T-helper 22 cell (primary cell): ENCODE data around the gene SDR42E2.
"Not testable (repeated sequence)": the region's sequence is repeated elsewhere in the genome, so short reads cannot be mapped to it uniquely, and the experiment has no call there.

Experiments used
- DNase-seq: peaks from one replicate; pipeline ENCODE4 v3.0.0-alpha.2; 2020; ENCODE audit warnings: low read depth

SDR42E2 gene

DNA sequence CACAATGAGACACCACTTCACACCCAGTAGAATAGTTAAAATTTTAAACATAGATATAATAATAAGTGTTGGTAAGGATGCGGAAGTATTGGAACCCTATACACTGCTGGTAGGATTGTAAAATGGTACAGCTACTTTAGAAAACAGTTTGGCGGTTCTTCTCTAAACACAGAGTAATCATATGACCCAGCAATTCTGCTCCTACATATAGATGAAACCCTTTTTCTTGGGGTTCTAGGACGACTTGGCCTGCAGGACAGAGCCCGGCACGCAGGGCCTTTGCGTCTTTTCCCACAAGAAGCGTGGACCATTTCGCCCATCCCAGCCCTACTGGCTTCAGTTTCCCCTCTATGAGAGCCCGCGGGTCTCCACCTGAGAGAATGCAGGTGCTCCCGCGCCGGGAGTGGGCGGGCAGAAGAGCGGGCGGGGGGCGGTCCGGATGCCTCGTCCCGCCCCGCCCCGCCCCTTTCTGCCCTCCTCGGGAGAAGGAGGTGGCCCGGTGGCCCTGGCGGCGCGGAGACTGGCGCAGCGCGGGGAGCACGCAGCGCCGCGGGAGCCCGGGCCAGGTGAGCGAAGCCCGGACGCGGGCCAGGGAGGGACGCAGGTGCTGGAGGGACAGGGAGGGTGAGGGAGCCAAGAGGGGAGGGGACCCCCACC is at the start of gene SDR42E2:
TSS of gene SDR42E2 (plus strand) at position 508 of the 657 bp plus-strand sequence. CDS start 3,077 bp downstream, outside the sequence.
- peak; percentile 14 for DNase-seq

DNA sequence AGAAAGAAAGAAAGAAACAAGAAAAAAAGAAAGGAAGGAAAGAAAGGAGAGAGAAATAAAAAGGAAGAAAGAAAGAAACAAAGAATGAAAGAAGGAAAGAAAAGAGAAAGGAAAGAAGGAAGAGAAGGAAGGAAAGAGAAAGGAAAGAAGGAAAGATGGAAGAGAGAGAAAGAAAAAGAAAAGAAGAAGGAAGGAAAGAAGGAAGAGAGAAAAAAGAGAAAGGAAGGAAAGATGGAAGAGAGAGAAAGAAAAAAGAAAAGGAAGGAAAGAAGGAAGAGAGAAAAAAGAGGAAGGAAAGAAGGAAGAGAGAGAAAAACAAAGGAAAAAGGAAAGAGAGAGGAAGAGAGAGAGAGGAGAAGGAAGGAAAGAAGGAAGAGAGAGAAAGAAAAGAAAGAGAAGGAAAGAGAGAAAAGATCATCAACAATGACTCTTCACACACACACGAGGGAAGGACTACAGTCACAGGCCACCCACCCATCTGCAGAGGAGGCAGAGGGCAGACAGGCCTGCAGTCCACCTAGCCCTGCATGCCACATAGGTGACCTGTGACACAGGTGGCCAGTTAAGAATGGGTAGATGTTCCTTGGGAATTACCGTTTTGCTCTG is 46.1 kb upstream of the SDR42E2 start:
- no peak for DNase-seq

DNA sequence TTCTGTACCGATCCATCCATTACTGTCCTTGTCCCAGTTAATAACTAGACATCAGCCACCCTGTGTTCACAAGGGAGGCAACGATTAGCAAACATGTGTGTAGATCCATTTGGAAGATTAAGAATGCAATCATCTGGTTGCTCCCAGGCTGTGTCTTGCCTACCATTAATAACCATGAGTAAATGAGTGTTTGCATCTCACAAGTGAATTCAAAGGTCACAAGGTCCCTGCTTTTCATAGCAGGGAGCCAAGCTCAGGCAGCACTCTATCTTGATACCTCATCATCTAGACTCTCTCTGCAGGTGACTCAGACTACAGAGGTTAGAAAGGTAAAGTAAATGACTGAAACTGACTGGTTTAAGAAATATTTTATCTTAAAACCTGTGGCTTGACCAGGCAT is 44.7 kb upstream of the SDR42E2 start:
- DNase-seq: no peak

DNA sequence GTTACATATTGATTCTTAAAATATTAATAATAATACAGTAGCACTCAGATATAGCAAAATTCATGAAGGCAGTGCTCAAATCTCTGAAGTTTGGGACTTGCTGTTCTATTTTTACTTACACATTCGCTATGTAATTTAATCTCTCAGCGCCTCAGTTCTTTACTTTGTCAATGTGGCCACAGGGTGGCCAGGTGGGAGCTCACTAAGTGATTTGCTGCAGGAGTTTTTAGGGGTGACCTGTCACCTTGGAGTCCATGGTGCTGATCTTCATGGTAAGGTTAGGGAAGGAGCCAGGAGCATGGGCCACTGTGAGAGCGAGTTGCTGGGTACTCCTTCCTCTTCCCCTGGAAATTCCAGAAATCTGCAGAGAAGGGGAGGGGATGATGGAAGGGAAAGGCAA is 41.9 kb upstream of the SDR42E2 start:
- no peak for DNase-seq

DNA sequence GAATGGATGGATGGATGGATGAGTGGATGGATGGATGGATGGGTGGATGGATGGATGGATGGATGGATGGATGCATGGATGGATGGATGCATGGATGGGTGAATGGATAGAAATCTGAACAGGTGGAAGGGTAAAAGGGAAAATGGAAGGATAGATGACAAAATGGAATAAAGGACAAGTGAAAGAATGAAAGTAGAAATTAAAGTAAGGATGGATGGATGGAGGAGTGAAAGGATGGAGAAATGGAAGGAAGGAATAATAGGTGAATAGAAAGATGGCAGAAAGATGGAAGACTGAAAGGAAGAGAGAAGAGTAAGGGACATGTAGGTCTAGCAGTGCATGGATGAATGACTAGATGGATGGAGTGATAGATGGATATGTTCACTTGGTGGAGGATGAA is 40.1 kb upstream of the SDR42E2 start:
- DNase-seq: no peak

DNA sequence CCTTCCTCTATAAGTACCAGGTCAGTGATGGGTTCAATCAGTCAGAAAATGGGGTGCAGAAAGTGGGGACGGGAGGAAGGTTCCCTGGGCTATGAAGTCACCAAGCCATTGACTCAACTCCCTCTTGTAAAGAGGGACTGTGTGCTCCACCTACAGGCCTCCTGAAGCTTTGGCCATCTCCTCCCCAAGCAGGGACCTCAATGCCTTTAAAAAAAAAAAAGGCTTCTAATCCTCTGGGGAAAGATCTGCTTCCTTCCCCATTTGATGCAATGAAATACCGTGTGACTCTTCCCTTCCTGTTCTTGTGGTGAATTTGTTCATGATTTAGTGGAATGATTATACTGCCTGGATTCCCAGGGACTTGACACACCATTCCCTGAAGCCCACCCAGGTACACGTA is 39.2 kb upstream of the SDR42E2 start:
- DNase-seq: no peak

DNA sequence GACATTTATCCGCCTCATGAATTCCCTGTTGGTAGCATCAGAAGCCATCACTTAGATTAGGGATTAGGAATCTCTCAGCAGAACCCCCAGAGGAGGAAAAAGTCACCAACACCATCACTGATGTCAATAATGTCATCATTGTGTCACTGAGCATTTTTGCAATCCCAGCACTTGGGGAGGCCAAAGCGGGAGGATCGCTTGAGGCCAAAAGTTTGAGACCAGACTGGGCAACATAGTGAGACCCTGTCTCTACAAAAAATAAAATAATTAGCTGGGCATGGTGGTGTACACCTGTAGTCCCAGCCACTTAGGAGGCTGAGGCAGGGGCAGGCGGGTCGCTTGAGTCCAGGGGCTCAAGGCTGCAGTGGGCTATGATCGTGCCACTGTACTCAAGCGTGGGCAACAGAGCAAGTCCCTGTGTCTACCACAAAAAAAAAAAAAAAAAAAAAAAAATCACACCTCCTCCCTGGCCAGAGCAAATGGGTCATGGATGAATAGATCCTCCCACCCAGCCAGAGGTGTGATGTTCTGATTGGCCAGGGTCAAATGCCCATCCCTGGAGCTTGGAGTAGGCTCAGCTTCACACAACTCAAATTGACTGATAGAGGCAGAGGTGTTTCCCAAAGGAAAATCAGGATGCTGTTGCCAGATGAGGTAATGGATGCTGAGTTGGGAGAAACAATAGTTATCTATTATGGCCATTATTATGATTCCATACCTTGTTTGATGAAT is 38.4 kb upstream of the SDR42E2 start:
- DNase-seq: no peak

DNA sequence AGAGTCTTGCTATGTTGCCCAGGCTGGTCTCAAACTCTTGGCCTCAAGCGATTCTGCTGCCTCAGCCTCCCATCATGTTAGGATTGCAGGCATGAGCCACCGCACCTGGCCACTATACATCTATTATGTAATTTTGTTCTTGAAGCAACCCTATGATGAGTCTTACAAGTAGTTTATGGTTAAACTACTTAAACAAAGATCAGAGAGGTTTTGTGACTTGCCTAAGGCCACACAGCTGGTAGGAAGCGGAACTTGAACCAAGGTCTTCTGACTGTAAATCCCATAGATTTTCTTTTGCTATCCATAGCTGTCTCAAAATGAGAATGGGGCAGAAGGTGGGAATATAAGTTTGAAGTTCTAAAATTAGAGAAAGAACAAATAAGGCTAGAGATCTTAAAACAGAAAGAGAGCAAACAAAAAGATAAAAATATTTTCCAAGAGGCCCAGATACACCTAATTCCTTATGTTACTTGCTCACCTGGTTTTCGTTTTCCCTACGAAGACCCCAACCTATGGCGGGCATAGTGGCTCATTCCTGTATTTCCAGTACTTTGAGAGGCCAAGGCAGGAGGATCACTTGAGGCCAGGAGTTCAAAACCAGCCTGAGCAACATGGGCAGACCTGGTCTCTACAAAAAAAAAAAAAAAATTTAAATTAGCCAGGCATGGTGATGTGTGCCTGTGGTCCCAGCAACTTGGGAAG is 37.6 kb upstream of the SDR42E2 start:
- no peak for DNase-seq

DNA sequence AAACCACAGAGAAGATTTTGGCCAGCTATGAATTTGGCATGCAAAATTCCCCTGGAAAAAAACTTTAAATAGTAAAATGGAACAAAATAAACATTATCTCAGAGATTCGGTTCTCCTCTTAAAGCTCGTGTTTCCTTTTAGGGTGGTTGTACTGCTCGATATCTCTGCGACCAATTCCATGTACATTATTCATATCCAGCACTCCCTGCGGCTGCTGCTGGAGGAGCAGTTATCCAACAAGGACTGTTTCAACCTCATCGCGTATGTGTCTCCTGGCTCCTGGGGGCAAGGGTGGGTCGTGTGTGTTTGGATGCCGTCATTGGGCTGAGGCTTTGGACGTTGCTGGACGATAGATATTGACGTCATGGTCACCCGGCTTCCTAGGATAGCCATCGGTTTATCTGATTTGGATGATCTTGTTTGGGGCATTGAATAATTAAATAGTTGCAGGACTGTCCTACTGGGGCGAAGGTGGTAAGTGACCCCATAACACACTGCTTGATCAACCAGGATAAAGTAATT is 36.2 kb upstream of the SDR42E2 start:
- no peak for DNase-seq

DNA sequence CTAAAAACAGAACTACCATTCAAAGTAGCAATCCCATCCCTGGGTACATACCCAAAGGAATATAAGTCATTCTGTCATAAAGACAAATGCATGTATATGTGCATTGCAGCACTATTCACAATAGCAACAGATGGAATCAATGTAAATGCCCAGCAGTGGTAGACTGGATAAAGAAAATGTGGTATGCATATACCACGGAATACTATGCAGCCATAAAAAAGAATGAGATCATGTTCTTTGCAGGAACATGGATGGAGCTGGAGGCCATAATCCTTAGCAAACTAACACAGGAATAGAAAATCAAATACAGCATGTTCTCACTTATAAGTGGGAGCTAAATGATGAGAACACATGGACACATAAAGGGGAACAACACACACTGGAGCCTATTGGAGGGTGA is 33.8 kb upstream of the SDR42E2 start:
- DNase-seq: not testable (repeated sequence)

DNA sequence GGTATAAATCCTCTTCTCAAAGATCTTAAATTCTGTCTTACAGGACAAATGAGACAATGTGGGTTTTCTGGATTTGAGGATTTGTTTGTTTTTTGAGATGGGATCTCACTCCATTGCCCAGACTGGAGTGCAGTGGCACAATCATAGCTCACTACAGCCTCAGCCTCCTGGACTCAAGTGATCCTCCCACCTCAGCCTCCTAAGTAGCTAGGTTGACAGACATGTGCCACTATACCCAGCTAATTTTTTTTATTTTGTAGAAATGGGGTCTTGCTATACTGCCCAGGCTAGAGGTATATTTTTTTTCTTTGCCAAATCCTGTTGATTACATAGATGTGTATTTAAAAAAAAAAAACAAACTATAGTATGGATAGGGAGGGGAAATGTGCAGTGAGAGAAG is 31.8 kb upstream of the SDR42E2 start:
- no peak for DNase-seq

DNA sequence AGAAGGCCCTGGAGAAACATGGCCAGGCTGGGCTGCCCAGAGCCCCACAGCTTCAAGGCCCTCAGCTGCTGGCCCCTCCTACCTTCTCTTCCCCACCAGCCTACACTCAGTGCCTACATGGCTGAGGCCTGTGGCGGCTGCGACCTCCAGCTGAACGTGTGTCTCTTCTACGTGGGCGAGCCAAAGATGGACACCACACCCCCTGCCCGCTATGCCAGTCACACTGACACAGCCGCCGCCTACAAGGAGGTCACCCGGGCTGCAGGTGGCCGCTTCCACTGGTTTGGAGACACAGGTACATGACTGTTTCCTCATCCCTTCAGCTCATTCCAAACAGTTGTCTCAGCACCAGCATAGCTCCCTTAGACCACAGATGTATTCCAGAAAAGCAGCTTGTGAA is 29.5 kb upstream of the SDR42E2 start:
- DNase-seq: no peak

DNA sequence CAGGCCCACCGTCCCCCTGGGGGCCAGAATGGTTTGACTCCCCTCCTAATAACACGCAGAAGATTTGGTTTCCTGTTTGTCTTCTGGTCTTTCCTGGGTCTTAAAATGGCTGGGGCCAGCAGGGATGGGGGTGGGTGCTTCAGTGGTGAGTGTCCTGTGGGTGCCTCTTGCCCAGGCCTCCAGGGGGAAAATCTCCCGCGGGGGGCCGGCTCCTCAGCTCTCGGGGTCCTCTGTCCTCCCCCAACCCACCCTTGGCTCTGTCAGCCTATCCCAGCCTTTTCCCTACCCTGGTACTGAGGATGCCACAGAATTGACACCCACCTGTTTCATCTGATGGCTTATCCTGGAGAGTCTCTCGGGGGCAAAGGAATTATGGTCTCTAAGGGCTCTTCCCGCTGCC is 23.8 kb upstream of the SDR42E2 start:
- DNase-seq: no peak

DNA sequence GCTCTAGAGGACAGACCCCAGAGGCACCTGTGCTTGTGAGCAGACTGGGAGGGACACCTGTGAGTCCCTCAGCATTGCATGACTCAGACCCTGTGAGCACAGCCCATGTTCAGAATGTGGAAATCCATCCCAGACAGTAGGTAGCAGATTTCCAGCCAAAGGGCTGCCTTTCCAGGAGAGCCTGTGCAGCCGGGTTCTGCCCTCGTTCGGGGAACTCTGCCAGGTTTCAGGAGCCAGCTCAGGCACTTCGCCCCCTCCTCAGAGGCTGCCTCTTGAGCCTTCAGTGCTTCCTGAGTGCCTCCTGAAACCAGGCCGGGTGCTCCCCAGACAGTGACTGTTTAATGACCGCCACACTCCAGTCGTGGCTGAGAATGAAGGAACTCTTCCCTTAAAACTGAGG is 23.3 kb upstream of the SDR42E2 start:
- DNase-seq: no peak

DNA sequence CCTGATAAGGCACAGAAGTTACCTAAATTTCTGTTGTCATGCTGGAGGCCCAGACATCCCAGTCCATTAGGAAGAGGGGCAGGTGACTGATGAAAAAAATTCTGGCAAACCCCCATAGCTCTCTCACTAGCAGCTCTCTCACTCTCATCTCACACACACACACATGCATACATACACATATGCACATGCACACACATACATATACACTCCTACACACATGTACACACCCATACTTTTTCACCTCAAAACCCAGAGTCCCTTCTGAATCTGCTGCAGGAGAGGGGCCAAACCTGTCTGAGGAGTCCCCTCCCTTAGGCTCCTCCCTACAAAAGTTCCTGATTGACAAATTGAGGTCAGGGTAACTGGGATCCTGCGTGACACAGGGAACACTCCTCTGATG is 22.6 kb upstream of the SDR42E2 start:
- no peak for DNase-seq

DNA sequence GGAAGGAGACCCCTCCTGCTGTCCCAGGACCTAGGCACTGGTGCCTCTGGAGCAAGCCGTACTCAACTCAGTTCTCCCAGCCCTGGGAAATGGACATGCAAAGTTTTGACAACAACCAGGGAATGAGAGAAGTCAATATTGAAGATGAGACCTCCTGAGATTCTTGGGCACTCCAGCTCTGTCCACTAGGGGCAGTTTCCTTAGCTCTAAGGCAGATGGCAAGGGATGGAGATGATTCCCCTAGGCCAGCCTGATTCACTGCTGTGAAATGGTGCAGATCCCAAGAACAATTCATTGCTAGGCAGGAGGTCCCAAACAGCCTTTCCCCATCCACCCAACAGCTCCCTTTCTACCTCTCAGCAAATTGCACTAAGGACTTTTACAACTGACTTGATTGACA is 20.5 kb upstream of the SDR42E2 start:
- no peak for DNase-seq

DNA sequence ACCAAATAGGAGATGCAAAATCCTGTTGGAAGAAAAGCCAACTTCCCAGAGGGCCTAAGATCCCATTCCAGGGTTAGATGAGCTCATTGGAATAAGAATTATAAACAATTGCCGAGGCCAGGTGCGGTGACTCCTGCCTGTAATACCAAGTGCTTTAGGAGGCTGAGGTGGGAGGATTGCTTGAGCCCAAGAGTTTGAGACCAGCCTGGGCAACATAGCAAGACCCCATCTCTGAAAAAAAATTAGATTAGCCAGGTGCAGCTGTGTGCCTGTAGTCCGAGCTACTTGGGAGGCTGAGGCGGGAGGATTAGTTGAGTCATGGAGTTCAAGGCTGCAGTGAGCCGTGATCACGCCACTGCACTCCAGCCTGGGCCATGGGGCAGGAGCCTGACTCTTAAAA is 17.8 kb upstream of the SDR42E2 start:
- DNase-seq: no peak

DNA sequence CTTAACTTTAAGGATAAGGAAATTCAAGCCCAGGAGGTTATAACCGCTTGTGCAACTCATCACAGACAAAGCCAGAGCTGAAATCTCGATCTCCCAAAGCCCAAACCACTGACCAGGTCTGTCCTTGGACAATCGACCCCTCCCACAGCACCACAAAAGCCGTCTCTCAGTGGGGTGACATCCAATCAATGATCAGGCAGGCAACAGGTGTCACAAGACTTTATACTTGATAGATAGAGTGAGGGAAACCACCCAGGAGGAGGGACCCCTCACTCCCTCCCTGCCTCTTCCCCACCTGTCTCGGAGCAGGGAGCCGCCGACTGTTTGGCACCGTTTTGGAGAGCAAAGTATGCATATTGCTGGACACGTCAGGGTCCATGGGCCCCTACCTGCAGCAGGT is 14.5 kb upstream of the SDR42E2 start:
- no peak for DNase-seq

DNA sequence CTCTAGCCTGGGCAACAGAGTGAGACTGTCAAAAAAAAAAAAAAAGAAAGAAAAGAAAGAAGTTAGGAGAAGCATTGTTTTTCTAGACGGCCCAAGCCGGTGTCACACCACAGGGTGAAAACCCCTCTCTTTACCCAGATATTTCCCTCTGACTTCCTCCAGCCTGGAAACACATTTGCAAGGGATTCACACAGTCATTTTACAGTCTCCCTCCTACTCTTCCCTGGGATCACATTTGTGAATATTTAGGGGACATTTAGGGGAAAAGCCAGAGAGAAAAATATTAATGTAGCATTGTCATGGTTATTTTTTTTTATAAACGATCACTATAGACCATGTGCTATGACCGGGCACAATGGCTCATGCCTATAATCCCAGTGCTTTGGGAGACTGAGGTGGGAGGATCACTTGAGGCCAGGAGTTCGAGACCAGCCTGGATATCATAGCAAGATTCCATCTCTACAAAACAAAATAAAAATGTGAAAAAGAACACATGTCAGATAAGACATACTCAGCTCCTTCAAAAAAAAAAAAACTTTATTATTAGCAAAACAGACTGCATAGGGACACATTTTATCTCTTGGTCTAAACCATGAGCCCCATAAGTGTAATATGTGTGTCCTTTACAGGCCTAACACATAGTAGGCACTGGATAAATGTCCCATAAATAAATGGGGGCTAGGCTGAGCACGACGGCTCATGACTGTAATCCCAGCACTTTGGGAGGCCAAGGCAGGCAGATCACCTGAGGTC is 10.9 kb upstream of the SDR42E2 start:
- no peak for DNase-seq

DNA sequence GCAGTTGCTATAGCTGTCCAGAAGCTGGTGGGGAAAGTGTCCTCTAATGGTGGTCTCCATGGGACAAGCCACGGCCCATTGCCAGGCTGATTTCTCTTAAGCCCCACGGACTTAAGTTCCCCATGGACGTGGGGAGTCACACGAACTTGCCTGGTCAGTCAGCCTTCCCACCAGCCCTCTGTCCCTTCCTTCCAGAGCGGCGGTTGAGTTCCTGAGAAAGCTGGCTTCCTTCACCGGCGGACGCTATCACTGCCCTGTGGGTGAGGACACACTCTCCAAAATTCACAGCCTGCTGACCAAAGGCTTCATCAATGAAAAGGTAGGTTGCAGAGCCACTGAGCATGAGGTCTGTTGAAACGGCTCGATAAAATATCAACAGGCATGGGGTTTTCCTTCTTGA is 10.0 kb upstream of the SDR42E2 start:
- no peak for DNase-seq

DNA sequence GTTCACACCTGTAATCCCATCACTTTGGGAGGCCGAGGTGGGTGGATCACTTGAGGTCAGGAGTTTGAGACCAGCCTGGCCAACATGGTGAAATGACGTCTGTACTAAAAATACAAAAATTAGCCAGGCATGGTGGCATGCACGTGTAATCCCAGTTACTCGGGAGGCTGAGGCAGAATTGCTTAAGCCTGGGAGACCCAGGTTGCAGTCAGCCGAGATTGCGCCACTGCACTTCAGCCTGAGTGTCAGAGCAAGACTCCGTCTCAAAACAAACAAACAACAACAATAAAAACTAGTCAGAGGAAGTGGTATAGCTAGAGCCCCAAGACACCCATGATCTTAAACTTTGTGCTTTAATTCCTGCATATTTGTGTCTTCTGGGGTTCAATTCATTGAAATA is 9.2 kb upstream of the SDR42E2 start:
- DNase-seq: not testable (repeated sequence)

DNA sequence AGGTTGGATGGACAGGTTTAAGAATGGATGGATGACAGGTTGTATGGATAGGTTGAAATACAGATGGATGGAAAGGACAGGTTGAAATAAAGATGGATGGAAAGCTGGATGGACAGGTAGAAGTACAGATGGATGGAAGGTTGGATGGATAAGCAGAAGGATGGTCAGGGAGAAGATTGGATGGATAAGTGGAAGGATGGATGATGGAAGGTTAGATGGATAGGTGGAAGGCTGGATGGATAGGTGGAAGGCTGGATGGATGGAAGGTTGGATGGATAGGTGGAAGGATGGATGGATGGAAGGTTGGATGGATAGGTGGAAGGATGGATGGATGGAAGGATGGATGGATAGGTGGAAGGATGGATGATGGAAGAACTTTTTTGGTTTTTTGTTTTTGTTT is 905 bp upstream of the SDR42E2 start:
- no peak for DNase-seq
